Heart left ventricle (tissue), 13 donors: ENCODE data around the gene KRTAP10-7.

ENCODE experiments used
- CTCF ChIP-seq, 12 donors: fragments of 200-600 bp; sonication (generic) in 4 of 12; IDR thresholded peaks; one replicate each; pipeline versions ENCODE4 v1.5.0 to v1.8.0; 2018 to 2022; ENCODE audit warnings: antibody characterized with exemption in 12 of 12, mild to moderate bottlenecking in 5 of 12
- POLR2A ChIP-seq, 2 donors: fragments of 450-650 bp; IDR thresholded peaks; one replicate each; pipeline ENCODE4 v1.6.1; 2017; ENCODE audit warnings: antibody characterized with exemption in 2 of 2, mild to moderate bottlenecking in 2 of 2, moderate library complexity in 2 of 2
- donor health status: ischemic (EF 13 %, LVEDD 7.1; RV severe dilation, severe dysfunction).
- donor health status: DM: no; HTN: yes; CAD: no.
- donor health status: DM: no; HTN: no; CAD: no.
- donor health status: ischemic (EF 25% LVEDD 6.9; RV normal size, moderate dysfunction).
- donor health status: ischemic (EF 25% LVEDD 5.7; RV mildly dilated, moderate dysfunction).
- donor health status: ischemic (EF 35%, LVEDD 5.7; RV mildly dilated, moderate dysfunction).
- donor health status: nonischemic (EF 11% LVEDD 7.7; RV severe dilation, severe dysfunction).
- donor health status: DM: yes; HTN: yes; CAD: no.
- donor health status: PGD.
- donor health status: ischemic (EF 29% LVEDD 5.4; RV normal size, mild dysfunction).
- donor health status: nonischemic (EF 23%, LVEDD 6.1; RV moderate dilation, normal function).

GRCh38 chr21:44583800-44584147 is 16.6 kb upstream of the KRTAP10-7 start:
- no peak for TF ChIP-seq CTCF (IDR thresholded peaks at IDR 0.05)
- no peak for TF ChIP-seq POLR2A (IDR thresholded peaks at IDR 0.05)
